SK-N-SH (cell line): ENCODE data around the gene FHOD3. TPM values are rescaled to one million over a fixed set of nuclear protein-coding genes. Genes with fewer than 3 reads are reported as not detected.

ENCODE experiments used
- CTCF ChIA-PET: fragments of 300-600, 350-600 bp; formaldehyde crosslinking; extraction: SDS; loops from one replicate; lab custom pipeline; 2021; lab: Yijun Ruan, JAX
- POLR2A ChIA-PET: fragments of 350-600 bp; sonication (Branson Sonifier 250); formaldehyde crosslinking; extraction: SDS; loops from one replicate; lab custom pipeline; 2020; ENCODE audit warnings: antibody characterized with exemption, inconsistent platforms; lab: Yijun Ruan, JAX
- DNase-seq: peaks from one replicate; pipeline ENCODE4 v3.0.0; 2012
- H2AFZ ChIP-seq: fragments of 200-600 bp; sonication (generic); 2 replicates; pipeline ENCODE4 v1.8.1; 2016; ENCODE audit warnings: antibody characterized with exemption, mild to moderate bottlenecking, low read depth
- H3F3A ChIP-seq: fragments of 200-600 bp; sonication (generic); replicated peaks from 2 replicates; pipeline ENCODE3; 2016; ENCODE audit warnings: antibody characterized with exemption, mild to moderate bottlenecking; ENCODE audit not compliant: insufficient read depth
- H3K27ac ChIP-seq, 2 experiments: fragments of 200-500 bp in 1 of 2; fragments of 200-600 bp in 1 of 2; sonication (Bioruptor generic) in 1 of 2; sonication (generic), shearing (Covaris generic) in 1 of 2; 2 replicates each; pipeline versions ENCODE4 v1.5.1 to v1.6.1; 2014 to 2016; ENCODE audit warnings: low read depth in 2 of 2, inconsistent platforms in 1 of 2, low read length in 1 of 2, mild to moderate bottlenecking in 1 of 2, mixed read lengths in 1 of 2
- H3K27me3 ChIP-seq: fragments of 200-600 bp; sonication (generic), shearing (Covaris generic); 2 replicates; pipeline ENCODE4 v1.6.1; 2016; ENCODE audit warnings: mixed run types; ENCODE audit not compliant: insufficient read depth
- H3K36me3 ChIP-seq, 2 experiments: fragments of 200-500 bp in 1 of 2; fragments of 200-600 bp in 1 of 2; sonication (Bioruptor generic) in 1 of 2; sonication (generic) in 1 of 2; replicated peaks in 1 of 2; 2 replicates each; pipeline versions ENCODE3 to v1.5.1; 2014 to 2016; ENCODE audit warnings: low read length in 1 of 2, mild to moderate bottlenecking in 1 of 2; ENCODE audit not compliant: insufficient read depth in 2 of 2, control insufficient read depth in 1 of 2
- H3K4me1 ChIP-seq, 2 experiments: fragments of 200-500 bp in 1 of 2; fragments of 200-600 bp in 1 of 2; sonication (Bioruptor generic) in 1 of 2; sonication (generic), shearing (Covaris generic) in 1 of 2; 2 replicates each; pipeline versions ENCODE4 v1.5.1 to v1.6.1; 2014 to 2016; ENCODE audit warnings: low read depth in 1 of 2, low read length in 1 of 2, mixed run types in 1 of 2; ENCODE audit not compliant: insufficient read depth in 2 of 2, control insufficient read depth in 1 of 2
- H3K4me2 ChIP-seq: fragments of 200-600 bp; sonication (generic), shearing (Covaris generic); 2 replicates; pipeline ENCODE4 v1.6.1; 2017; ENCODE audit warnings: mixed run types
- H3K4me3 ChIP-seq, 2 experiments: fragments of 200-500 bp in 1 of 2; fragments of 200-600 bp in 1 of 2; sonication (Bioruptor generic) in 1 of 2; sonication (generic), shearing (Covaris generic) in 1 of 2; 2 replicates each; pipeline versions ENCODE4 v1.5.1 to v1.8.1; 2014 to 2016; ENCODE audit warnings: low read depth in 2 of 2, inconsistent platforms in 1 of 2, low read length in 1 of 2, mild to moderate bottlenecking in 1 of 2, mixed read lengths in 1 of 2, moderate library complexity in 1 of 2
- H3K79me2 ChIP-seq: fragments of 200-600 bp; sonication (generic); 2 replicates; pipeline ENCODE4 v1.8.1; 2017; ENCODE audit warnings: mild to moderate bottlenecking; ENCODE audit not compliant: insufficient read depth
- H3K9ac ChIP-seq: fragments of 200-600 bp; sonication (generic); 2 replicates; pipeline ENCODE4 v1.6.1; 2017; ENCODE audit warnings: mixed run types
- H3K9me2 ChIP-seq: fragments of 200-600 bp; sonication (generic); 2 replicates; pipeline ENCODE4 v1.6.1; 2017; ENCODE audit warnings: mixed run types
- H3K9me3 ChIP-seq: fragments of 200-600 bp; sonication (generic); 2 replicates; pipeline ENCODE4 v1.6.1; 2017; ENCODE audit warnings: mixed run types, mild to moderate bottlenecking, moderate library complexity
- H4K20me1 ChIP-seq: fragments of 200-600 bp; sonication (generic); 2 replicates; pipeline ENCODE4 v1.6.1; 2017; ENCODE audit warnings: mild to moderate bottlenecking, mixed run types; ENCODE audit not compliant: insufficient read depth
- CTCF ChIP-seq: fragments of 200-600 bp; sonication (generic); IDR thresholded peaks from 2 replicates; pipeline ENCODE4 v1.6.1; 2017; ENCODE audit warnings: antibody characterized with exemption, mild to moderate bottlenecking, moderate library complexity
- EP300 ChIP-seq, 2 experiments: IDR thresholded peaks; 2 replicates each; pipeline versions ENCODE4 v1.4.0 to v1.6.1; 2012; ENCODE audit warnings: borderline replicate concordance in 1 of 2, low read depth in 1 of 2, low read length in 1 of 2
- FOSL2 ChIP-seq: IDR thresholded peaks from 2 replicates; pipeline ENCODE4 v1.4.0; 2012; ENCODE audit warnings: low read depth, mild to moderate bottlenecking, moderate library complexity, borderline replicate concordance
- FOXM1 ChIP-seq: IDR thresholded peaks from 2 replicates; pipeline ENCODE4 v1.4.0; 2012; ENCODE audit warnings: low read depth, mild to moderate bottlenecking
- GABPA ChIP-seq: IDR thresholded peaks from 2 replicates; pipeline ENCODE4 v1.4.0; 2012; ENCODE audit warnings: low read depth, mild to moderate bottlenecking
- GATA2 ChIP-seq: sonication (generic); formaldehyde crosslinking; IDR thresholded peaks from 2 replicates; pipeline ENCODE4 v1.5.0; 2020; ENCODE audit warnings: mild to moderate bottlenecking, missing genetic modification reagents
- JUND ChIP-seq: IDR thresholded peaks from 2 replicates; pipeline ENCODE4 v1.4.0; 2012
- MAX ChIP-seq: IDR thresholded peaks from 2 replicates; pipeline ENCODE4 v1.4.0; 2012; ENCODE audit warnings: low read depth
- PBX3 ChIP-seq: IDR thresholded peaks from 2 replicates; pipeline ENCODE4; 2012
- RCOR1 ChIP-seq: fragments of 150-350 bp; IDR thresholded peaks from 2 replicates; pipeline ENCODE4 v1.6.1; 2017; ENCODE audit warnings: antibody characterized with exemption, low read length
- REST ChIP-seq: IDR thresholded peaks from 2 replicates; pipeline ENCODE4 v1.6.1; 2012; ENCODE audit warnings: mild to moderate bottlenecking, low read depth, low read length, moderate library complexity
- SIN3A ChIP-seq: IDR thresholded peaks from 2 replicates; pipeline ENCODE4 v1.6.1; 2012; ENCODE audit warnings: low read depth, mild to moderate bottlenecking, low read length, moderate library complexity, borderline replicate concordance
- SMC3 ChIP-seq: IDR thresholded peaks from 2 replicates; pipeline ENCODE4 v1.6.1; 2012; ENCODE audit warnings: low read depth, low read length, improper control_type of control experiment
- TAF1 ChIP-seq: IDR thresholded peaks from 2 replicates; pipeline ENCODE4 v1.6.1; 2012; ENCODE audit warnings: low read depth, mild to moderate bottlenecking, low read length, moderate library complexity, borderline replicate concordance
- TCF12 ChIP-seq: IDR thresholded peaks from 2 replicates; pipeline ENCODE4 v1.4.0; 2012
- USF1 ChIP-seq: IDR thresholded peaks from 2 replicates; pipeline ENCODE4 v1.4.0; 2012; ENCODE audit warnings: low read depth, borderline replicate concordance
- WGBS: methylation state at CpG from one replicate; pipeline ENCODE4 v1.1.6; 2017; ENCODE audit warnings: low lambda C conversion rate; 5-methylcytosine and 5-hydroxymethylcytosine counted together
- polyA plus RNA-seq, 3 experiments: library from polyadenylated mRNA; depleted of rRNA; stranded (reverse); fragments of >200 nt; gene quantifications; 2 replicates each; pipeline ENCODE4 v1.2.3, GENCODE V29; 2012

Gene FHOD3
- polyA plus RNA-seq, 1 of the 3 experiments (the other 2 are of a cell fraction) = 10.9 TPM

GRCh38 chr18:36667811-36668210 lies 370.3 kb downstream of the FHOD3 start:
- no peak for DNase-seq
- TF ChIP-seq USF1 (no peak), SIN3A (no peak), MAX (no peak), GATA2 (no peak), TAF1 (no peak), FOXM1 (no peak), JUND (no peak), TCF12 (no peak), RCOR1 (no peak), PBX3 (no peak), EP300 (IDR thresholded peaks at IDR 0.05; ENCODE audit: borderline replicate concordance in 1 of 2, low read depth in 1 of 2, low read length in 1 of 2) (no peak), FOSL2 (no peak), CTCF (no peak), GABPA (no peak), SMC3 (no peak), REST (no peak)
- TF ChIP-seq, all 33 proteins: peak for 0
- peaks cover 0 to 4% of the 10 kb centered on the region in 2 experiments; a peak in 2 of 4 replicates for H3K4me1 ChIP-seq
- H3K9ac ChIP-seq = no peak overlapping the region
- H4K20me1 ChIP-seq = no peaks in the 10 kb centered on the region
- H3F3A ChIP-seq = no peaks in the 10 kb centered on the region
- ChIA-PET CTCF (interaction anchor here (0.6 to 2.3 kb wide), 2 partner anchors 14 to 20 kb away, joined by 3 to 7 read pairs; no protein-coding TSS in a partner anchor), POLR2A (no interaction called here)
- no peaks in the 10 kb centered on the region for H3K9me3 ChIP-seq
- no peak overlapping the region for H3K4me2 ChIP-seq
- H2AFZ ChIP-seq = no peak overlapping the region
- no peak overlapping the region for H3K27ac ChIP-seq
- no peaks in the 10 kb centered on the region for H3K36me3 ChIP-seq
- no peaks in the 10 kb centered on the region for H3K27me3 ChIP-seq
- no peaks in the 10 kb centered on the region for H3K79me2 ChIP-seq
- no peak overlapping the region for H3K4me3 ChIP-seq
- H3K9me2 ChIP-seq = no peaks in the 10 kb centered on the region
- WGBS = 80% methylated on average over 1 of the region's 1 CpG
